Activated B cell treated with CpG ODN at 0.5 μM for 24 hours (primary cell): ENCODE measurements around the gene DPT. TPM values are rescaled to one million over a fixed set of nuclear protein-coding genes. Genes with fewer than 3 reads are reported as not detected.

ENCODE experiments used
- ATAC-seq: fragments of 200-7000 bp; cut with Tn5 transposase; one replicate; pipeline ENCODE4 v1.10.0; 2021; ENCODE audit warnings: low read depth, mild to moderate bottlenecking, moderate library complexity
- CTCF ChIA-PET: fragments of 350-600 bp; sonication (Branson Sonifier 250); formaldehyde crosslinking; loops from one replicate; lab custom pipeline; 2021; ENCODE audit warnings: antibody characterized with exemption; lab: Charles Lee
- POLR2A ChIA-PET: fragments of 350-600 bp; sonication (Branson Sonifier 250); formaldehyde crosslinking; loops from one replicate; lab custom pipeline; 2021; ENCODE audit warnings: antibody characterized with exemption; lab: Charles Lee
- DNase-seq: peaks from one replicate; pipeline ENCODE4 v3.0.0; 2022
- H3K27ac Mint-ChIP-seq: one replicate; pipeline ENCODE4 v1.8.0; 2020; ENCODE audit warnings: mixed read lengths
- H3K27me3 Mint-ChIP-seq: one replicate; pipeline ENCODE4 v1.8.0; 2021; ENCODE audit warnings: mixed read lengths
- H3K36me3 Mint-ChIP-seq: one replicate; pipeline ENCODE4 v1.8.0; 2021; ENCODE audit warnings: low read depth, mixed read lengths
- H3K4me1 Mint-ChIP-seq: one replicate; pipeline ENCODE4 v1.8.0; 2021; ENCODE audit warnings: mixed read lengths
- H3K4me3 Mint-ChIP-seq: one replicate; pipeline ENCODE4 v1.8.0; 2020; ENCODE audit warnings: mild to moderate bottlenecking, mixed read lengths
- H3K9me3 Mint-ChIP-seq: one replicate; pipeline ENCODE4 v1.8.0; 2020; ENCODE audit warnings: mixed read lengths
- intact Hi-C: fragments of 100-400 bp; cut with micrococcal nuclease; formaldehyde crosslinking; loops from one replicate; pipeline ENCODE4 v1.15.1; 2024
- total RNA-seq: library from RNA; stranded (reverse); gene quantifications from 2 replicates; pipeline ENCODE4 v1.2.3, GENCODE V29; 2022
- TF ChIP-seq, protein P1 (sequence below): fragments of 200-600 bp; IDR thresholded peaks from one replicate; pipeline ENCODE4 v1.8.0; 2022; ENCODE audit warnings: antibody characterized with exemption, mild to moderate bottlenecking

The DPT gene
- total RNA-seq, 1 donor from 2014 or later, result not detected

DNA sequence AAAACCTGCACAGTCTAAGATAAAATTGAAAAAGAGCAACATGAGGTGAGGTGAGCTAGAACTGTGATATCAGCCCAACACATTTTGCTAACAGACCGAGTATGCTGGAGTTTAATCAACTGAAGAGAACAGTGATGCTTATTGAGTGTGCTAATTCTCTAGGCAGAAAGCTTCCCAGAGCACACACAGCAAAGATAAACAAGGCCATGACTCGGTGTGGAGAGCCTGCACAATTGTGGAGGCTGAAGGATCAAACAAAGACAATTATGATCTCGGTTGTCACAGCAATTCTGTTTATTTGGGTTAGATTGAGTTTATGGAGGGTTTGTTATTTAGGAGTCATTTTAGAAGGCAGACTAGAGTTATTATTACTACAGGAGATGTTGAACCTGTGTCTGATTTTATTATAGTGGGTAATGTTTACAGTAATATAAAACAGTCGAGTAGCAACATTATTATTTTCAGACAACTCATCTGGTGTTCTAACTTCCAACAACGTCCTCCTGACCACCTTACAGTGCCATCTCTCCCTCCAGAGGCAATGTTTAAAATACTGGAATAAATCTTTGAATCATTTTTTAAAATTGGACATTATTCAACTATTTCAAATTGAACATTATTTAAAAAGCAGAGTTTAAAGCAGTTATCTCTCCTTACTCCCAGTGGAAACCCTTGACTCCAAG, 40.2 kb downstream of the DPT start:
- DNase-seq (no peak), ATAC-seq (no peak)
- ChIA-PET CTCF (no interaction called here), POLR2A (no interaction called here)
- Mint-ChIP-seq H3K4me3 (no peak overlapping the region), H3K27me3 (peaks cover 8% of the 10 kb centered on the region), H3K36me3 (no peaks in the 10 kb centered on the region), H3K9me3 (no peaks in the 10 kb centered on the region), H3K4me1 (no peaks in the 10 kb centered on the region), H3K27ac (no peak overlapping the region)
- TF ChIP-seq, protein P1, sequence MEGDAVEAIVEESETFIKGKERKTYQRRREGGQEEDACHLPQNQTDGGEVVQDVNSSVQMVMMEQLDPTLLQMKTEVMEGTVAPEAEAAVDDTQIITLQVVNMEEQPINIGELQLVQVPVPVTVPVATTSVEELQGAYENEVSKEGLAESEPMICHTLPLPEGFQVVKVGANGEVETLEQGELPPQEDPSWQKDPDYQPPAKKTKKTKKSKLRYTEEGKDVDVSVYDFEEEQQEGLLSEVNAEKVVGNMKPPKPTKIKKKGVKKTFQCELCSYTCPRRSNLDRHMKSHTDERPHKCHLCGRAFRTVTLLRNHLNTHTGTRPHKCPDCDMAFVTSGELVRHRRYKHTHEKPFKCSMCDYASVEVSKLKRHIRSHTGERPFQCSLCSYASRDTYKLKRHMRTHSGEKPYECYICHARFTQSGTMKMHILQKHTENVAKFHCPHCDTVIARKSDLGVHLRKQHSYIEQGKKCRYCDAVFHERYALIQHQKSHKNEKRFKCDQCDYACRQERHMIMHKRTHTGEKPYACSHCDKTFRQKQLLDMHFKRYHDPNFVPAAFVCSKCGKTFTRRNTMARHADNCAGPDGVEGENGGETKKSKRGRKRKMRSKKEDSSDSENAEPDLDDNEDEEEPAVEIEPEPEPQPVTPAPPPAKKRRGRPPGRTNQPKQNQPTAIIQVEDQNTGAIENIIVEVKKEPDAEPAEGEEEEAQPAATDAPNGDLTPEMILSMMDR, result no peak
- intact Hi-C loops, result no loop called here

DNA sequence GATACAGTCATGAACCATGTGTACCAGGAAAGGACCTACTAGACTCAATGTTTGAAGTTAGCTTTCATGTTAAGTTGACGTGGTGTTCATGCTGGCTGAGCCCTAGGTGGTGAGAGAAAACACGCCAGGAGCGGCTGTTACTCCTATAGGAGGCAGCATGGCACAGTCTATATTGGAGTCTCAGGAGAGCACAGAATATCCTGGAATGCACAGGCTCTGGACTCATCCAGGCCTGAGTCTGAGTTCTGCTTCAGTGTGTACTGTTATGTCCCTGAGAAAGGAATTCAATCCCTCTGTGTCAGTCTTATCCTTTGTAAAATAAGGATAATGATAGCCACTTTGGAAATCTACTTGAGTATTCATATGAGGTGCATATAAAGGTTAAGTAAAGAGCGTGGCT, 41.2 kb downstream of the DPT start:
- POLR2A ChIA-PET, result no interaction called here
- TF ChIP-seq, protein P1, result no peak

DNA sequence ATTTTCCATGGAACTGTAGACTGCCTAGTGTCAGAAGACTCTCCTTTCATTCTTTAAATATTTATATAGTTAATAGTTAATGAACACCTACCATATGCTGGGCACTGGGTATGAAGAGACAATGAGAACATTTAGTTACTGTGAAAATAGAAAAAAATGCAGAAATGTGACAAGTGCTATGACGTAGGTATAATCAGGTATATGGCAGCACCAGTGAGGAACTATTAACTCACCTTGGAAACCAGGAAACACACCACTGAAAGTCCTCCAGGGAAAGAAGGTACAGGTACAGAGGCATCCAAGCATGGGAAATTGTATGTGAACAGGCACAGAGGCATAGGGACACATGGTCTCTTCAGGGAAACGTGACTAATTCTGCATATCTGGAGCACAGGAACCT, 42.3 kb downstream of the DPT start:
- H3K4me1 Mint-ChIP-seq, result no peaks in the 10 kb centered on the region
- no peak for DNase-seq
- POLR2A ChIA-PET, result no interaction called here
- no peaks in the 10 kb centered on the region for H3K36me3 Mint-ChIP-seq
- CTCF ChIA-PET, result no interaction called here
- ATAC-seq, result no peak
- no peak overlapping the region for H3K4me3 Mint-ChIP-seq
- H3K9me3 Mint-ChIP-seq, result no peaks in the 10 kb centered on the region
- TF ChIP-seq, protein P1, result no peak
- H3K27ac Mint-ChIP-seq, result no peak overlapping the region
- intact Hi-C loops, result no loop called here
- H3K27me3 Mint-ChIP-seq, result peaks cover 8% of the 10 kb centered on the region

More for the DNA sequence above, 41.2 kb downstream of the DPT start:
- no peak for ATAC-seq
- H3K27ac Mint-ChIP-seq, result no peak overlapping the region
- CTCF ChIA-PET, result no interaction called here
- no peak for DNase-seq
- no peaks in the 10 kb centered on the region for H3K9me3 Mint-ChIP-seq
- no peaks in the 10 kb centered on the region for H3K36me3 Mint-ChIP-seq
- H3K4me3 Mint-ChIP-seq, result no peak overlapping the region
- intact Hi-C loops, result no loop called here
- H3K4me1 Mint-ChIP-seq, result no peaks in the 10 kb centered on the region
- H3K27me3 Mint-ChIP-seq, result peaks cover 8% of the 10 kb centered on the region

DNA sequence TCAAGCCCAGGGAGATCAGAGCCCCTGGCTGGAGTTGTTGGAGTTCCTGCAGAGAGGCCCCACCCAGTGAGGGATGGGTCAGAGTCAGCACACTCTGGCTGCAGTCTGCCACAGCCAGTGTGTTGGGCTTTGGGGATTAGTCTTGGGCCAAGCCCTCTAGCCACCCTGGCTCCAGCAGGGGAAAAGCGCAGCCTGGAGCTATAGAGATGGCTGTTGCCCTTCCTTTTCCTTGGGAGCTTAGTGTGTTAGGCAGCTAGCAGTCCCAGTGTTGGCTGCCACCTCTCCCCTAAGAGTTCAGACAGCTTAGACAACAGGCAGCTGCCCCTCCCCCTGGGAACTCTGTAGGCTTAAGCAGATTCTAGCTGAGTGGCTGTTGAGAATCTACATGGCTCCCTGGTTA, 45.1 kb downstream of the DPT start:
- H3K4me3 Mint-ChIP-seq, result no peak overlapping the region
- CTCF ChIA-PET, result no interaction called here
- H3K27ac Mint-ChIP-seq, result no peak overlapping the region
- H3K4me1 Mint-ChIP-seq, result no peaks in the 10 kb centered on the region
- POLR2A ChIA-PET, result no interaction called here
- no peak for ATAC-seq
- TF ChIP-seq, protein P1, result no peak
- intact Hi-C loops, result no loop called here
- H3K9me3 Mint-ChIP-seq, result peaks cover 2% of the 10 kb centered on the region
- H3K36me3 Mint-ChIP-seq, result no peaks in the 10 kb centered on the region
- H3K27me3 Mint-ChIP-seq, result peaks cover 8% of the 10 kb centered on the region
- DNase-seq, result no peak

DNA sequence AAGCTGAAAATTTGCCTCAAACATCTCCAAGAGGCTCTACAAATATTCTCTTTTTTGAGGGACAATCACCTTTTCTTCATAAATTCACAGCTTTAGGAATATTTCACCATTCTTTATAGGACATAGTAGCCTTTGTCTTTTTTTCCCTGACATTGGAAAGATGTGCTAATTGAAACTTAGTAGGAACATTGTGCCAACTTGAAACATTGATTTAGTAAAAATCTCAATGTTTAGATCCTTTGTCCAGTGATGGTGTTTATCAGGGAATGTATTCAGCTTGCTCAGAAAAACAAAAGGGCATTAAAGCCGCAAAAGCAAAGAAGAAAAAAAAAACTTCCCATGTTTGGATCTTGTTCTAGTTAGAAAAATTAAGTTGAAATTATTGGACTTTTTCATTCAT, 52.1 kb downstream of the DPT start:
- intact Hi-C loops, result no loop called here
- TF ChIP-seq, protein P1, result no peak
- no peak for ATAC-seq
- ChIA-PET POLR2A (no interaction called here), CTCF (no interaction called here)
- peaks cover 4% of the 10 kb centered on the region for H3K9me3 Mint-ChIP-seq
- no peaks in the 10 kb centered on the region for H3K4me1 Mint-ChIP-seq
- H3K27me3 Mint-ChIP-seq, result no peaks in the 10 kb centered on the region
- no peak for DNase-seq
- no peaks in the 10 kb centered on the region for H3K36me3 Mint-ChIP-seq
- no peak overlapping the region for H3K4me3 Mint-ChIP-seq
- no peak overlapping the region for H3K27ac Mint-ChIP-seq
